ENCODE results near the gene PTPRM.

DNA sequence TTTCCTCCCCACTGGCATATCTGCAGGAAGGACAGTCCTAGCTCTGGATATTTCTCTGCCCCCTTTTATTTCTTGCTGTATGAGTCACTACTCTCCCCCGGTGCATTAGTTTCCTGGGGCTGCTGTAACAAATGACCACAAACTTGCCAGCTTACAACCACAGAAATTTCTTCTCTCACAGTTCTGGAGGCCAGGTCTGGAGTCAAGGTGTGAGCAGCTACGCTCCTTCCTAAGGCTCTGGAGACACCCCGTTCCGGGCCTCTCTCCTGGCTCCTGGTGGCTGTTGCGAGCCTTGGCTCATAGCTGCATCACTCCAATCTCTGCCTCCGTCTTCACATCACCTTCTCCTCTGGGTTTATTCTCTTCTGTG is 34.1 kb downstream of the PTPRM start:
- TF ChIP-seq EZH2 (IDR thresholded peaks at IDR 0.05; ENCODE audit: low read length, unreplicated experiment), result no peak
- TF ChIP-seq, protein P1, sequence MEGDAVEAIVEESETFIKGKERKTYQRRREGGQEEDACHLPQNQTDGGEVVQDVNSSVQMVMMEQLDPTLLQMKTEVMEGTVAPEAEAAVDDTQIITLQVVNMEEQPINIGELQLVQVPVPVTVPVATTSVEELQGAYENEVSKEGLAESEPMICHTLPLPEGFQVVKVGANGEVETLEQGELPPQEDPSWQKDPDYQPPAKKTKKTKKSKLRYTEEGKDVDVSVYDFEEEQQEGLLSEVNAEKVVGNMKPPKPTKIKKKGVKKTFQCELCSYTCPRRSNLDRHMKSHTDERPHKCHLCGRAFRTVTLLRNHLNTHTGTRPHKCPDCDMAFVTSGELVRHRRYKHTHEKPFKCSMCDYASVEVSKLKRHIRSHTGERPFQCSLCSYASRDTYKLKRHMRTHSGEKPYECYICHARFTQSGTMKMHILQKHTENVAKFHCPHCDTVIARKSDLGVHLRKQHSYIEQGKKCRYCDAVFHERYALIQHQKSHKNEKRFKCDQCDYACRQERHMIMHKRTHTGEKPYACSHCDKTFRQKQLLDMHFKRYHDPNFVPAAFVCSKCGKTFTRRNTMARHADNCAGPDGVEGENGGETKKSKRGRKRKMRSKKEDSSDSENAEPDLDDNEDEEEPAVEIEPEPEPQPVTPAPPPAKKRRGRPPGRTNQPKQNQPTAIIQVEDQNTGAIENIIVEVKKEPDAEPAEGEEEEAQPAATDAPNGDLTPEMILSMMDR (conservative IDR thresholded peaks at IDR 0.05; ENCODE audit: low read depth, low read length), result no peak; the same call in 1 of the 2 replicates
